Stimulated activated naive B cell treated with anti-CD40 and anti-IgM and Interleukin-4, amounts not matched to agents 10 μg/mL and 1 μg/mL and 100 μg/mL, for 72 hours (primary cell): ENCODE data around the gene GALNT17.

Experiments used
- ATAC-seq, 2 donors: fragments of 150-1000 bp; cut with Tn5 transposase; replicated peaks; 2 replicates each; pipeline ENCODE4 v1.10.0; 2021; ENCODE audit warnings: moderate library complexity in 1 of 2
- DNase-seq: peaks from one replicate; pipeline ENCODE4 v3.0.0; 2021
- H3K27ac Mint-ChIP-seq: one replicate; pipeline ENCODE4 v1.8.0; 2022; ENCODE audit warnings: mild to moderate bottlenecking, mixed read lengths
- H3K27me3 Mint-ChIP-seq, 2 donors: one replicate each; pipeline ENCODE4 v1.8.0; 2022; ENCODE audit warnings: mixed read lengths in 2 of 2
- H3K36me3 Mint-ChIP-seq, 2 donors: one replicate each; pipeline ENCODE4 v1.8.0; 2022; ENCODE audit warnings: mixed read lengths in 2 of 2, mild to moderate bottlenecking in 1 of 2
- H3K4me1 Mint-ChIP-seq, 2 donors: one replicate each; pipeline ENCODE4 v1.8.0; 2022; ENCODE audit warnings: mixed read lengths in 2 of 2, mild to moderate bottlenecking in 1 of 2
- H3K4me3 Mint-ChIP-seq, 2 donors: one replicate each; pipeline ENCODE4 v1.8.0; 2022; ENCODE audit warnings: mild to moderate bottlenecking in 2 of 2, mixed read lengths in 2 of 2, moderate library complexity in 1 of 2
- H3K9me3 Mint-ChIP-seq, 2 donors: one replicate each; pipeline ENCODE4 v1.8.0; 2022; ENCODE audit warnings: mixed read lengths in 2 of 2, mild to moderate bottlenecking in 1 of 2

Gene GALNT17

GRCh38 chr7:71363627-71364026 is 231.7 kb downstream of the GALNT17 start:
- DNase-seq, result no peak

GRCh38 chr7:71364551-71364950 is 232.6 kb downstream of the GALNT17 start:
- ATAC-seq, result no peak
- Mint-ChIP-seq H3K36me3 (no peaks in the 10 kb centered on the region), H3K27ac (no peak overlapping the region), H3K4me3 (no peak overlapping the region), H3K4me1 (no peaks in the 10 kb centered on the region), H3K9me3 (peaks cover 8 to 18% of the 10 kb centered on the region in 2 donors), H3K27me3 (no peaks in the 10 kb centered on the region)
- DNase-seq, result no peak

More at GRCh38 chr7:71363627-71364026, 231.7 kb downstream of the GALNT17 start:
- no peak for ATAC-seq
- Mint-ChIP-seq H3K27ac (no peak overlapping the region), H3K27me3 (no peaks in the 10 kb centered on the region), H3K4me3 (no peak overlapping the region), H3K9me3 (peaks cover 12 to 18% of the 10 kb centered on the region in 2 donors), H3K4me1 (no peaks in the 10 kb centered on the region), H3K36me3 (no peaks in the 10 kb centered on the region)

- no peak overlapping the region for H3K27ac Mint-ChIP-seq
These were observed 241.0 kb downstream of the GALNT17 start for GRCh38 chr7:71372991-71373390.

DNA sequence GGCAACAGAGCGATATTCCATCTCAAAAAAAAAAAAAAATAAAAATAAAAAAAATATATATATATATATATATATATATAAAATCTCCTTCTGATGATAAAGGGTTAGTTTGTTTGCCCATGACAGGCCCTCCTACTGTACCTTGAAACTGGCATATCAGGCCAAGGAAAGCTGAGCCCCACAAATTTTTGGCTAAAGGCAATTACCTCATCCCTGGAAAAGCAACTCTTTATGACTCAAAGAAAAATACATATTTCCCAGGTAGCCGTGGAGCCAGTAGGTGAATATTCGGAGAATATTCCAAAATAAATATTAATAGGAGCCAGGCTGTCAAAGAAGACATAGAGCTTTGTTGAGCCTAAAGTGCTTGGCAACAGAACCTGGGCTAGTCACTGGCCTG is 245.1 kb downstream of the GALNT17 start:
- Mint-ChIP-seq H3K9me3 (peaks cover 32 to 37% of the 10 kb centered on the region in 2 donors), H3K27me3 (no peaks in the 10 kb centered on the region), H3K4me1 (no peaks in the 10 kb centered on the region), H3K36me3 (peaks cover 0 to 2% of the 10 kb centered on the region in 2 donors), H3K27ac (no peak overlapping the region), H3K4me3 (no peak overlapping the region)
- DNase-seq, result no peak
- no peak for ATAC-seq

More at GRCh38 chr7:71372991-71373390, 241.0 kb downstream of the GALNT17 start:
- H3K4me3 Mint-ChIP-seq, result no peak overlapping the region
- DNase-seq (no peak), ATAC-seq (no peak)
- no peaks in the 10 kb centered on the region for H3K27me3 Mint-ChIP-seq
- no peaks in the 10 kb centered on the region for H3K4me1 Mint-ChIP-seq
- peaks cover 0 to 2% of the 10 kb centered on the region in 2 donors for H3K36me3 Mint-ChIP-seq
- H3K9me3 Mint-ChIP-seq, result peaks cover 15% of the 10 kb centered on the region in 2 donors

DNA sequence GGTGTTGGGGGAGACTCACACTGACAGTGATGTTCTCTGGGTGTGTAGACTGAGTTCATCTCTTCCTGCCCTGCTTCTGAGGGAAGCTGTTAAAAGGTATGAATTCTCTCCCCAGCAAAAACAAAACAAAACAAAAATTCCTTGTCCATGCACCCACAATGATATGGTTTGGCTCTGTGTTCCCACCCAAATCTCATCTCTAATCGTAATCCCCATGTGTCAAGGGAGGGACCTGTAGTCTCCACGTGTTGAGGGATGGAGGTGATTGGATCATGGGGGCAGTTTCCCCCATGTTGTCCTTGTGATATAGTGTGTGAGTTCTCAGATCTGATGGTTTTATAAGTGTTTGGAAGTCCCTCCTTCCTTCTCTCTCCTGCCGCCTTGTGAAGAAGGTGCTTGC is 245.5 kb downstream of the GALNT17 start:
- H3K36me3 Mint-ChIP-seq, result peaks cover 0 to 2% of the 10 kb centered on the region in 2 donors
- H3K4me3 Mint-ChIP-seq, result no peak overlapping the region
- H3K9me3 Mint-ChIP-seq, result peaks cover 32 to 37% of the 10 kb centered on the region in 2 donors
- H3K27ac Mint-ChIP-seq, result no peak overlapping the region
- no peaks in the 10 kb centered on the region for H3K27me3 Mint-ChIP-seq
- no peak for ATAC-seq
- no peak for DNase-seq
- H3K4me1 Mint-ChIP-seq, result no peaks in the 10 kb centered on the region

GRCh38 chr7:71384094-71384493 is 252.2 kb downstream of the GALNT17 start:
- Mint-ChIP-seq H3K4me1 (no peaks in the 10 kb centered on the region), H3K9me3 (peaks cover 12 to 20% of the 10 kb centered on the region in 2 donors), H3K36me3 (no peaks in the 10 kb centered on the region), H3K27ac (no peak overlapping the region), H3K27me3 (no peaks in the 10 kb centered on the region), H3K4me3 (no peak overlapping the region)
- no peak for DNase-seq
- no peak for ATAC-seq

DNA sequence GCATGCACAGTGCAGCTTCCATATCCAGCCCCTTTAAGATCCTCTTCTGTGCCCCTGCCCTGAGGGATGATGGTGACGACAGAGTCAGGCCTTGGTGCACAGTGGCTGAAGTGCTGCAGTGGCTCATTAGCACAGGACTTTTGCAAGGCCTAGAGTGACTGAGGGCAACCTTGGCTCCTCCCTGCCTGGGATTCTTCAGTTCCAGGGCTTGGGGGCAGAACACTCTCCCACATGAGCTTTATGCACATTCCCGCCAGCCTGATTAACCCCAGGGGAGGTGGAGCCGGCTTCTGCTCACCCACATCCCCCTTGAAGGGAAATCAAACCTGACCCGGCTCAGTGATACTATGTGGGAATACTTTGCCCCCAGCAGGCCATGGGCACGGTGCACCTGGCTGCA is 253.4 kb downstream of the GALNT17 start:
- Mint-ChIP-seq H3K36me3 (no peaks in the 10 kb centered on the region), H3K9me3 (peaks cover 2 to 9% of the 10 kb centered on the region in 2 donors), H3K27ac (no peak overlapping the region), H3K4me1 (no peaks in the 10 kb centered on the region), H3K4me3 (no peak overlapping the region), H3K27me3 (no peaks in the 10 kb centered on the region)
- no peak for DNase-seq
- ATAC-seq, result no peak

- H3K27ac Mint-ChIP-seq, result no peak overlapping the region
- no peak for ATAC-seq
These were observed 254.3 kb downstream of the GALNT17 start for GRCh38 chr7:71386152-71386785.

DNA sequence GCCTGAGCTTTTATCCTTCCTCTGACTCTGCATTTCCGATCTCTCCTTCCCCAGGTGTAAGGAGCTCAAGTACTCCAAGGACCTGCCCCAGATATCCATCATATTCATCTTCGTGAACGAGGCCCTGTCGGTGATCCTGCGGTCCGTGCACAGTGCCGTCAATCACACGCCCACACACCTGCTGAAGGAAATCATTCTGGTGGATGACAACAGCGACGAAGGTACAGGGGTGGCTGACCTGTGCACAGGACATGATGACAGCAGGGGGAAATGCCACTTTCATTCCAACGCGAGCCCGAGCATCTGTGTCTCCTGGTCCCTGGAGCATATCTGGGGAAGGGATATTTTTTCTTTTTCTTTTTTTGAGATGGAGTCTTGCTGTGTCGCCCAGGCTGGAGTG is 256.2 kb downstream of the GALNT17 start:
- H3K4me3 Mint-ChIP-seq, result no peak overlapping the region
- peaks cover 0 to 17% of the 10 kb centered on the region in 2 donors for H3K9me3 Mint-ChIP-seq
- ATAC-seq (no peak), DNase-seq (no peak)
- H3K36me3 Mint-ChIP-seq, result no peaks in the 10 kb centered on the region
- H3K27ac Mint-ChIP-seq, result no peak overlapping the region
- no peaks in the 10 kb centered on the region for H3K4me1 Mint-ChIP-seq
- H3K27me3 Mint-ChIP-seq, result no peaks in the 10 kb centered on the region

More at GRCh38 chr7:71386152-71386785, 254.3 kb downstream of the GALNT17 start:
- DNase-seq, result no peak
- Mint-ChIP-seq H3K36me3 (no peaks in the 10 kb centered on the region), H3K27me3 (no peaks in the 10 kb centered on the region), H3K4me3 (no peak overlapping the region), H3K4me1 (no peaks in the 10 kb centered on the region), H3K9me3 (peaks cover 0 to 13% of the 10 kb centered on the region in 2 donors)

- no peak overlapping the region for H3K27ac Mint-ChIP-seq
- no peaks in the 10 kb centered on the region for H3K36me3 Mint-ChIP-seq
- no peaks in the 10 kb centered on the region for H3K27me3 Mint-ChIP-seq
- H3K9me3 Mint-ChIP-seq, result peaks cover 2 to 15% of the 10 kb centered on the region in 2 donors
- DNase-seq (no peak), ATAC-seq (no peak)
- no peaks in the 10 kb centered on the region for H3K4me1 Mint-ChIP-seq
- H3K4me3 Mint-ChIP-seq, result no peak overlapping the region
These were observed 258.0 kb downstream of the GALNT17 start for GRCh38 chr7:71389976-71390375.

DNA sequence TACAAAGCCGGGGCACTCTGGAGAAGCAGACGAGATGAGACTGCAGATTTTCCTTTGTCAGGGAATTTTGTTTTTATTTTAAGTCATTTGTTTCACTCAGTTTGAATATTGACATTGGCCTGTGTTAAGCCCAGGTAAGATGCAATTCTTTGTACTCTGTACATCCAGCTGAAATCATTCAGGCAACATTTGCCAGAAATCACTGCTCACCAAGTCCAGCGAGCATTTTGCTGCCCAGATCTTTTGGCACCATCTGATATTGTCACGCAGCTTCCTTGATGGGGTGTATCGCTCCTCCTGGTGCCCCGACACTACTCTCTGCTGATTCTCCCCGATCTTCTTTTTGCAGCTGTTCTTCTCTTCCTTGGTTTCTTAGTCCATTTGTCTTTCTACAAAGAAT is 261.7 kb downstream of the GALNT17 start:
- ATAC-seq (no peak), DNase-seq (no peak)
- H3K9me3 Mint-ChIP-seq, result peaks cover 8 to 19% of the 10 kb centered on the region in 2 donors
- H3K27ac Mint-ChIP-seq, result no peak overlapping the region
- no peak overlapping the region for H3K4me3 Mint-ChIP-seq
- no peaks in the 10 kb centered on the region for H3K4me1 Mint-ChIP-seq
- H3K27me3 Mint-ChIP-seq, result no peaks in the 10 kb centered on the region
- H3K36me3 Mint-ChIP-seq, result no peaks in the 10 kb centered on the region

DNA sequence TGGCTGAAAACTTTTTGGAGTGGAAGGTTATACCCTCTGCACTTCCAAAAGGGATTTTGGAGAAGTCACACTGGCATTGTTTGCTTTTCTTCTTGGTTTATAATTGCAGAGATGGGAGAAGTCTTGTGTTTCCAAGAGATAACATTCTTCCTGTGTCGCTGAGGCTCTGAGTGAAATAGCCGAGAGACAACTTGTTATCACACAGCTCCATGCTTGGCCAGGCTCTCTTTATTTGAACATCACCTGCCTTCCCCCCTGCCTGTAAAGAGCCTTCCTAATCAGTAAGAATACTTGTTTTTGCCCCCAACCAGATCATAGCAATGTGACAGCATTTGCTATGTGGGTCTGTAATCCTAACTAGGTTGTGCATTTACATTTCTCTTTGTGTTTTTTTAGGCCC is 270.7 kb downstream of the GALNT17 start:
- ATAC-seq (no peak), DNase-seq (no peak)
- Mint-ChIP-seq H3K27ac (no peak overlapping the region), H3K27me3 (no peaks in the 10 kb centered on the region), H3K9me3 (peaks cover 2 to 10% of the 10 kb centered on the region in 2 donors), H3K4me1 (no peaks in the 10 kb centered on the region), H3K36me3 (no peaks in the 10 kb centered on the region), H3K4me3 (no peak overlapping the region)

DNA sequence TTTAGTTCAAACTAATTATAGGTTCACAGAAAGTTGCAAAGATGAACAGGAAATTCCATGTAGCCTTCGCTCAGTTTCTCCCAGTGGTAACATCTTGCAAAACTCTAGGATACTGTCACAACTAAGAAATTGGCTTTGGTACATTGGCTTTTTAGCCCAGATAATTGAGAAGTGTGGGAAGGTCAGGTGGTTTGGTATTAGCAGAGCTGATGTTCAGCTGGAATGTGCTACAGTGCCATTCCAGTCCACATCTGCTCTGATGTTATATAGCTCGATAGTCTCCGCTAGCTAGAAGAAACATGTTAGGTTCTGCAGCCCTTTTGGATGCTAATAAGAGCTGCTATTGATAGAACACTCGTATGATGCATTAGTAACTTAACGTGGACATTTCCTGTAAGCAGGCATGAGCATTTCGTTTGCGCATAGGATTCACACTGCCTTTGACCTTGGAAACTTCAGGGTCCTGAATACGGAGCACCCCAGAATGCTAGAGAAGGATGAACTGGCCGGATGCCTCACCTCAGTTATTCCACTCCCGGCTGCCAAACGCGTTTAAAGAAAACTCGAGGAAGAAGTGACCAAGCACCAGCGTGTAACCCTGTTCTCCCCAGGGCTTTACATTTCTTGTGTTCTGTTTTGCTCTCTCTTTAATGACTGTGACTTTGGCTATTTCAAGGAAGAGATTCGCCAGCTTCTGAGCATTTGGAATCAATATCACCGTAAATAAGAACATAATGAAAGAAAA is 271.4 kb downstream of the GALNT17 start:
- DNase-seq, result no peak
- Mint-ChIP-seq H3K27me3 (no peaks in the 10 kb centered on the region), H3K4me3 (no peak overlapping the region), H3K9me3 (peaks cover 3 to 8% of the 10 kb centered on the region in 2 donors), H3K36me3 (no peaks in the 10 kb centered on the region), H3K4me1 (no peaks in the 10 kb centered on the region), H3K27ac (no peak overlapping the region)
- no peak for ATAC-seq

DNA sequence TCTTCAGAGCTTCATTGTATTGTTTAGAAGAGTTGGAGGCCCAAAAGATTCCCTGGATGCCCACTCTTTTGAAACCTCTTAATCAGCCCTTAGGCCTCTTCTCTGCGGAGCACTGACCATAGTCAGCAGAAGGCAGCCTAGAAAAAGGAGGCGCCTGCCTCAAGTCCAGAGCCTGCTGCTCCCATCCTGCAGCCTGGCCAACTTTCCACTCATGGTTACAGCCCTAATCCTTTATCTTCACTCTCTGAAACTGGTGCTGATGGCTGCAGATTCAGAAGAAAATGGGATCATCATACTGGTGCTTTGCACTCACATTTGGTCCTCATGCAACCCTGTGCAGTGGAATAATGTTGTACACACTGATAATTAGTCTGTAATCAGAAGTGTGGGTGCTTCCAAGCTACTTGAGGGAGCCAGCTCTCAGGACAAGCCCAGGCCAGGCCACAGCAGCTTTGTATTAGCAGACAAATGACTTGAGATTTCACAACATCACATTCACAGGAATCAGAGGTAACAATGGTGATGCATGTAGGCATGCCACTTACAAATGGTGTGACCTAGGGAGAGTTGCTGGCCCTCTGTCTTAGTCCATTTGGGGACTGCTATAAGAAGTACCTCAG is 272.9 kb downstream of the GALNT17 start:
- Mint-ChIP-seq H3K4me3 (no peak overlapping the region), H3K4me1 (no peaks in the 10 kb centered on the region), H3K36me3 (no peaks in the 10 kb centered on the region), H3K9me3 (peaks cover 9 to 14% of the 10 kb centered on the region in 2 donors), H3K27ac (no peak overlapping the region), H3K27me3 (no peaks in the 10 kb centered on the region)
- no peak for DNase-seq
- ATAC-seq, result no peak

- H3K4me1 Mint-ChIP-seq, result no peaks in the 10 kb centered on the region
- no peak overlapping the region for H3K27ac Mint-ChIP-seq
- no peaks in the 10 kb centered on the region for H3K27me3 Mint-ChIP-seq
- DNase-seq (no peak), ATAC-seq (no peak)
- no peaks in the 10 kb centered on the region for H3K36me3 Mint-ChIP-seq
- no peak overlapping the region for H3K4me3 Mint-ChIP-seq
- H3K9me3 Mint-ChIP-seq, result peaks cover 16 to 18% of the 10 kb centered on the region in 2 donors
These were observed 276.3 kb downstream of the GALNT17 start for GRCh38 chr7:71408271-71408670.
